HG03280 (cell line): ENCODE measurements around the gene HOXC9.

Experiments
- ATAC-seq: cut with Tn5 transposase; IDR thresholded peaks from one replicate; pipeline ENCODE4 v1.9.1; 2021; ENCODE audit warnings: mild to moderate bottlenecking, moderate library complexity; ENCODE audit not compliant: unreplicated experiment

HOXC9 gene

DNA sequence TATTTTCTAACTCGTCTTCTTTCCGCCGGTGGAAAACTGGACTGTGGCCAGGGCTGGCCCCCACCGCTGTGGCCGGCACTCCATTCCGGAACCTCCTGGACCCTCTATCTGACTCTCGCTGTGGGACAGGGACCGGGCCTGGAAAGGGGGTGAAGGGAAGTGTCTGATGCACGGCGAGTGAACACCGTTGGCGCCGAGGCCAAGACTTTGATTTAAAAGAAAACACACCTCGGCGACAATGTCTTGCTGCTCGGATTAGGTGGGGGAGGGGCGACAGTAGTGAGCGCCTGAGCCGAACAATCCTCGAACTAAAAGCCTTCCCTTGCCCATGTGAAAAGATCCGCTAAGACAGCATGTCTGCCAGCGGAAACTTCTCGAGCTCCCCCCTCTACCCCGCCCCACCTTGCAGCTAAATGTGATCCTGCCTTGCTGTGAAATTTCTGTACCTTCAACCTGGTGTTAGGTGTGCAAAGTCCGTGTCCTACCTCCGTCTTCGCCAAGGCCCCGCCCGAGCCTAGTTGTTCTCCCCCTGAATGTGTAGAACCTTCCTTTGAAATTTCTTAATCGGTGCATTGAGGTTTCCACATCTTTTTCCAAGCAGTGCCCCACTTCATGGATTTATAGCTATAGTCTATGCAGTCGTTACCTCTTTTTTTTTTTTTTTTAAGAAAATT lies 24.3 kb upstream of the HOXC9 start:
- no peak for ATAC-seq

- no peak for ATAC-seq
Observed at GRCh38 chr12:53976172-53976822, 23.7 kb upstream of the HOXC9 start.

GRCh38 chr12:53976823-53977595 lies 23.0 kb upstream of the HOXC9 start:
- no peak for ATAC-seq

DNA sequence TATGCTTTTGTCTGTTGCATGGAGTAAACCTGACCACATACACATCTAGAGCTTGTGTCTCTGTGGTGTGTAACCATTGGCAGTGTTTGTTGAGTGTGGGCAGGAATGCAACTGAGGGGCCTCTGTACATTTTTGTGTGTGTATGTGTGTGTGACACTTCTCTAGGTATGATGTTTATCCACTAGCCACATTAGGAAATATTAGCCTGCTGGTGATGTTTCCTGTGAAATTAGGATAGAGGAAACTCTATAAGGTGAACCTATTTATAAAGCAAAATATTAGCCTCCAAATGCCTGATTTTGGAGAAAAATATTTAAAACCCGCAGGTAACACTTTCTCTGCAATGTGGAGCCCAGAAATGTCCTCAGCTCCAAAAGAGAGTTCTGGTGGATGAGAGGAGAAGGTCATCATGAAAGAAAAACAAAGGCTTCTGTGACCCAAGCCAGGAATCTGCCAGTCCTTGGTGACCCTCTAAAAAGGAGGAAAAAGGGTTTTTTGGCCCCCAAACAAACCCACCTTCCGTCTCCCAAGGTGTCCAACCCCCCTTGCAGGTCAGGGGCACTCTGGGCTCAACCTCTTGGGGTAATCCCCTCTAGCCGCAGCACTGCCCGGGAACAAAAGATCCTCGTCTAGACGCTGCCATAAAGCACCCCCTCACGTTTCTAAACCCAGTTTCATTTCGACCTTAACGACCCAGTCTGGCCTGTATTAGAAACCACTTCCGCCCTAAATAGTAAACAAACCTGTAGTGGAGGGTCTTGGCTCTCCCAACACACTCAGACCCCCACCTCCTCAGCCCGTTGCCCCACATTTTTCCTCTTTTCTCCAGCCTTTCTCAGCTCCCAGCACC lies 22.1 kb upstream of the HOXC9 start:
- no peak for ATAC-seq

- no peak for ATAC-seq
Observed at GRCh38 chr12:53978477-53979356, 21.2 kb upstream of the HOXC9 start.

DNA sequence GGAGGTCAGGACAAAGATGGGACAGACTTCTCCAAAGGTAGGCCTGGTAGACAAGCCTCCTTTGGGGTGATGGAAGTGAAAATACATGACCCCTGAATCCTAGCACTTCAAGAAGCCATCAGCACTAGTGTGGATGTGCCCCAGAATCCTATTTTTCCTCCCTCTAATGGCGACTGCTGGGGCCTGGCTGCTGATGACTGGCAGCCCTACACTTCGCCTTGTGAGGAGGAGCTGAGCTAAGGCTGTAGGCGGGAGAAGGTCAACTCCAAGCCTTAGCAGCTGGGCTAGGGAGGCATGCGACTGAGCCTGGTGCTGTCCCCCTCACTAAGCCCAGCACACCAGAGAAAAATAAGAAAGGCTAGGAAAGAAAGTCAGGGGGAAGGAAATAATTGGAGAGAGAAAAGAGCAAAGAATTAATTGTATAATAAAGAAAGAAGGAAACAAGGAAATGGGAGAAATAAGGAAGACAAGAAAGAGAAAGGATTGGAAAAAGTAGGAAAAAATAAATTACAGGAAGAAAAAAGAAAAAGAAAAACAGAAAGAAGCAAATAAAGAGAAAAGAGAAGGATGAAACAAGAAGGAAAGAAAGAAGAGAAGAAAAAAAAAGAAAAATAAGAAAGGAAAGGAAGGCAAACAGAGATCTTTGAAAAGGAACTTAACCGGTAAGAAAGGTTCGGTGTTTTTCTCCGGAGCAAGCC lies 19.7 kb upstream of the HOXC9 start:
- ATAC-seq, result no peak

DNA sequence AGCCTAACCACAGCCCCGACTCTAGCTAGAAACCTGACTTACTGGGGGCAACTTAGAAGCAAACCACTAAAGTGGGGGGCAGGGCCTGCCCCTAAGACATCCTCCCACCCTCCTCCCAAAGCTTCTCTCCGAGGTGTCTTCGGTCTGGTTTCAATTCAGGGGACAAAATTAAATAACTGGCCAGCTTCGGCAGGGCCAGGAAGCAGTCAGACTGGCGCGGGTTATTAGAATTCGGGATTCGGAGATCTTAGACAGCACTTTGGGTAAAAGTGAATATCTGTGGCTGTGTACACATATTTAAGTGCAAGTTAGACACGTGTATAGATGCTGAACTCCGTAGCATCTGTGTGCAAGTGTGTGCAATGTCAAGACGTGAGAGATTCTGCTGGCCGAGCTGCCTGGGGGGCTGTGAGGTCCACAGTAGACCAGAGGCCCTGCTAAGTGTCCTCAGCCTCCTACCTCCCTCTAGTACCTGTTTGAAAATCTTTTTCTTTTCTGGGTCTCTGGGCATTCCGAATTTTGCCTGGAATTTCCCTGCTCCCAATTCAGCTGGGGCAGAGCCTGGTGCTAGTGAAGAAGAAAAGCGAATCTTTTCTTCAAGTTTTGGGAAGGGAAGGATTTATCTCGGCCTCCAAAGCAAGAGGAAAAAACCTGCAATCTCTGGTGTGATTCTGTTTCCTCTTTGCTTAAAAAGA lies 19.0 kb upstream of the HOXC9 start:
- no peak for ATAC-seq

- no peak for ATAC-seq
Observed at GRCh38 chr12:53981634-53982565, 18.1 kb upstream of the HOXC9 start.

DNA sequence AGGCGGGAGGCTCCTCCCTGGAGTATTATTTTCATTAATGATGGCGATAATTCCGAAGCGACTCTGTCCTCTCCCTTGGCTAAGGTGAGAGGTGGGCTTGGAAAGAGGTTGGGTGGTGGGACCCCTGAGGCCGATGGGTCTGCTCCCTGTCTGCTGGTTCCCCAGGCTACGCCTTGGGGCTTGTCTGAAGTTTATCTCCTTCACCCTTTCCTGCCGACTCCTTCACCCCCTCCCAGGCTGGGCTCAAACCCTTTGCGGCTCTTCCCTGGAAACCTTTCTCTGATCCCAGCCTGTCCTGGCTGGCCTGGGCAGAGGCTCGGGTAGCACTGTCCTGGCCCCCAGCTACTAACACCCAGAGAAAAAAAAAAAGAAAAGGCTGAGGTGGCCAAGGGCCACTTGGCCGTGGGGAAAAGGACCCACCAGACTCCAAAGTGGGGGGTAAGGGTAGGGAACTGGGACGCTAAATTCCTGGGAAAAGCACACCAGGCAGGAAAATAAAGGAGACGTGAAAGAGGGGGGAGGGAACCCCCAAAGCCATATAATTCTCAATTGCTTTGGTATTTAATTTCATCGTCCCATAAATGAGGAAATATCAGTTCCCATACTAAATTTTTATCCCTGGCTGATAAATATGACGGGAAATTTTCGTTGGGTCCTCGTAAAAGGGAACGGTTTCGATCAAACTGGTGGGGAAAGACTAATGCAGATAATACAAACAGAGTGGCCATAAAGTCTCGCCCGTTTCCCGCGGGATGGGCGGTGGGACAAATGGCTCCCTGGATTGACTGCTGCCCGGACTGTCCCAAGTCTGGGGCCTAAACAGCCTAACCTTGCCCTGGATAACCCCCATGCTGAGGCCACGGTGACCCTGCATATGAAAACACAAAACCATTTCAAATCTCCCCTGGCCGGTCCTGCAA lies 17.1 kb upstream of the HOXC9 start:
- ATAC-seq, result no peak

DNA sequence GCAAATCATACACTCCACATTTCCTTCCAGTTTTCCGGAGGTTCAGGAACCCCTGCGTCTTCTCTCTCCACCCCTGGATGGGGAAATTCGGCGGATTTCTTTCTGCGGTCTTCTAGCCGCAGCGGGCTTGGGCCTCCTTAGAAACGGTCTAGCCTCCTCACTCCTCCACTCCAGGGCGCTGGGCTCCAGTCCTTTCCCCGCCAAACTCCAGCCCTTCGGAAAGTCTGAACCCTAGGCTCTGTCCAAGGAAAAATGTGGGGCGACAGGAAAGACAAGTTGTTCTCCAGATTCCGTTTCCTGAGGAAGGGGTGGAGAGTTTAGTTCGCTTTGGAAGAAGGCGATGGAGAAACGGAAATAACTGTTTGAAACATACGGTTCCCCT lies 16.4 kb upstream of the HOXC9 start:
- ATAC-seq, result no peak

- ATAC-seq, result no peak
Observed at GRCh38 chr12:53983950-53984572, 15.9 kb upstream of the HOXC9 start.

DNA sequence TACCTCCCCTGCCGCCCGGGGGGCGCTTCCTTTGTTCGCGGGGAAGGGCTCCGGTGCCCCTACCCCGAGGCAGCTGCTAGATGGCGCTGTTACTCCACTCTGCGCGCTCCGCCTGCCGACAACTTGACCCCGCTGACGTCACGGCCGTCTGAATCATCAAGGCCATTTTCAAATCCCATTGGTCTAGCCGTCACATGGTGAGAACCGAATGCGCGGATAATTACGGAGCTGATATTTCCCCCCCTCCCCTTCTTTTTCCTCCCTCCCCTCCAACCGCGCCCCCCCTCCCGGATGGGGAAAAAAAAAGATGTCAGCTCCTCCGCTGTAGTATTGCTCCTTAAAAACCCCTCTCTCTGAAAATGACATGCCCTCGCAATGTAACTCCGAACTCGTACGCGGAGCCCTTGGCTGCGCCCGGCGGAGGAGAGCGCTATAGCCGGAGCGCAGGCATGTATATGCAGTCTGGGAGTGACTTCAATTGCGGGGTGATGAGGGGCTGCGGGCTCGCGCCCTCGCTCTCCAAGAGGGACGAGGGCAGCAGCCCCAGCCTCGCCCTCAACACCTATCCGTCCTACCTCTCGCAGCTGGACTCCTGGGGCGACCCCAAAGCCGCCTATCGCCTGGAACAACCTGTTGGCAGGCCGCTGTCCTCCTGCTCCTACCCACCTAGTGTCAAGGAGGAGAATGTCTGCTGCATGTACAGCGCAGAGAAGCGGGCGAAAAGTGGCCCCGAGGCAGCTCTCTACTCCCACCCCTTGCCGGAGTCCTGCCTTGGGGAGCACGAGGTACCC lies 14.9 kb upstream of the HOXC9 start, which contains the start of gene HOXC10:
TSS of gene HOXC10 (plus strand) at position 246 of the 791 bp plus-strand sequence. CDS start at position 360, 114 bp downstream.
- no peak for ATAC-seq

- ATAC-seq, result no peak
Observed at GRCh38 chr12:53985692-53985993, 14.3 kb upstream of the HOXC9 start.

GRCh38 chr12:53985994-53986685 lies 13.8 kb upstream of the HOXC9 start:
- ATAC-seq, result no peak
